Endodermal cell (in vitro differentiated cells): ENCODE measurements around the gene C10orf67. TPM values are rescaled to one million over a fixed set of nuclear protein-coding genes. Genes with fewer than 3 reads are reported as not detected.
"Not testable (repeated sequence)": the region's sequence is repeated elsewhere in the genome, so short reads cannot be mapped to it uniquely, and the experiment has no call there.

Experiments
- DNase-seq: peaks from one replicate; pipeline ENCODE4 v3.0.0-alpha.2; 2017
- H3K27ac ChIP-seq: 2 replicates; pipeline ENCODE4 v1.5.1; 2013; ENCODE audit warnings: mild to moderate bottlenecking, low read depth, low read length, moderate library complexity
- H3K27me3 ChIP-seq: 2 replicates; pipeline ENCODE4 v1.6.1; 2013; ENCODE audit warnings: mild to moderate bottlenecking, low read length, moderate library complexity; ENCODE audit not compliant: insufficient read depth, control insufficient read depth, poor library complexity, severe bottlenecking
- H3K36me3 ChIP-seq: 2 replicates; pipeline ENCODE4 v1.7.0; 2013; ENCODE audit warnings: mild to moderate bottlenecking, low read length, moderate library complexity; ENCODE audit not compliant: control insufficient read depth, insufficient read depth
- H3K4me1 ChIP-seq: one replicate; pipeline ENCODE4 v1.7.0; 2013; ENCODE audit warnings: low read length; ENCODE audit not compliant: control insufficient read depth, insufficient read depth
- H3K4me3 ChIP-seq: 2 replicates; pipeline ENCODE4 v1.5.1; 2013; ENCODE audit warnings: mild to moderate bottlenecking, low read length, moderate library complexity
- H3K9ac ChIP-seq: 2 replicates; pipeline ENCODE4 v1.6.1; 2013; ENCODE audit warnings: mild to moderate bottlenecking, low read length, moderate library complexity; ENCODE audit not compliant: poor library complexity, severe bottlenecking; ENCODE audit errors: extremely low read depth
- H3K9me3 ChIP-seq: 2 replicates; pipeline ENCODE4 v1.6.1; 2013; ENCODE audit warnings: mild to moderate bottlenecking, low read length, moderate library complexity; ENCODE audit not compliant: control insufficient read depth
- H3K27ac Mint-ChIP-seq: 2 replicates; pipeline ENCODE4 v1.8.0; 2020; ENCODE audit warnings: mixed read lengths
- H3K27me3 Mint-ChIP-seq: 2 replicates; pipeline ENCODE4 v1.8.0; 2021; ENCODE audit warnings: mild to moderate bottlenecking, mixed read lengths; ENCODE audit not compliant: insufficient read depth
- H3K36me3 Mint-ChIP-seq: 2 replicates; pipeline ENCODE4 v1.8.0; 2020; ENCODE audit warnings: low read depth, mixed read lengths
- H3K4me1 Mint-ChIP-seq: 2 replicates; pipeline ENCODE4 v1.8.0; 2020; ENCODE audit warnings: mixed read lengths
- H3K4me3 Mint-ChIP-seq: 2 replicates; pipeline ENCODE4 v1.8.0; 2020; ENCODE audit warnings: mild to moderate bottlenecking, moderate library complexity, mixed read lengths
- H3K9me3 Mint-ChIP-seq: 2 replicates; pipeline ENCODE4 v1.8.0; 2020; ENCODE audit warnings: mild to moderate bottlenecking, mixed read lengths
- WGBS, 2 experiments: methylation state at CpG; one replicate each; pipeline versions ENCODE4 v1.1.5 to v1.1.7; 2013; ENCODE audit warnings: missing lambda C conversion rate in 2 of 2, mixed read lengths in 1 of 2; ENCODE audit not compliant: insufficient coverage in 1 of 2, insufficient read length in 1 of 2; 5-methylcytosine and 5-hydroxymethylcytosine counted together
- total RNA-seq, 2 donors: library from RNA; stranded (reverse); fragmentation: NEBNext Ultra II Directional in 1 of 2; extraction: Animal tissue kit (Norgen Biotek cat#: 25700) in 1 of 2; gene quantifications; 2 replicates in 1 of 2; 3 replicates in 1 of 2; pipeline ENCODE4 v1.2.1, GENCODE V29; 2021
- TF ChIP-seq, protein P1 (sequence below): fragments of 200-600 bp; sonication (generic); conservative IDR thresholded peaks from 2 replicates; pipeline ENCODE4 v1.5.0; 2021; ENCODE audit warnings: antibody characterized with exemption, mild to moderate bottlenecking

C10orf67 gene
- total RNA-seq, 2 donors from 2014 or later: not detected

- DNase-seq: no peak
- no peaks in the 10 kb centered on the region for H3K27me3 ChIP-seq
- H3K27ac ChIP-seq: no peak overlapping the region
- Mint-ChIP-seq H3K27me3 (peaks cover 2% of the 10 kb centered on the region), H3K27ac (no peak overlapping the region), H3K9me3 (no peaks in the 10 kb centered on the region), H3K4me3 (no peak overlapping the region), H3K36me3 (no peaks in the 10 kb centered on the region), H3K4me1 (no peaks in the 10 kb centered on the region)
- no peaks in the 10 kb centered on the region for H3K36me3 ChIP-seq
- no peaks in the 10 kb centered on the region for H3K4me1 ChIP-seq
- H3K4me3 ChIP-seq: no peak overlapping the region
- 91 to 93% methylated on average over 2 of the region's 3 CpGs for WGBS, 2 experiments
- no peak overlapping the region for H3K9ac ChIP-seq
- no peaks in the 10 kb centered on the region for H3K9me3 ChIP-seq
- TF ChIP-seq, protein P1, sequence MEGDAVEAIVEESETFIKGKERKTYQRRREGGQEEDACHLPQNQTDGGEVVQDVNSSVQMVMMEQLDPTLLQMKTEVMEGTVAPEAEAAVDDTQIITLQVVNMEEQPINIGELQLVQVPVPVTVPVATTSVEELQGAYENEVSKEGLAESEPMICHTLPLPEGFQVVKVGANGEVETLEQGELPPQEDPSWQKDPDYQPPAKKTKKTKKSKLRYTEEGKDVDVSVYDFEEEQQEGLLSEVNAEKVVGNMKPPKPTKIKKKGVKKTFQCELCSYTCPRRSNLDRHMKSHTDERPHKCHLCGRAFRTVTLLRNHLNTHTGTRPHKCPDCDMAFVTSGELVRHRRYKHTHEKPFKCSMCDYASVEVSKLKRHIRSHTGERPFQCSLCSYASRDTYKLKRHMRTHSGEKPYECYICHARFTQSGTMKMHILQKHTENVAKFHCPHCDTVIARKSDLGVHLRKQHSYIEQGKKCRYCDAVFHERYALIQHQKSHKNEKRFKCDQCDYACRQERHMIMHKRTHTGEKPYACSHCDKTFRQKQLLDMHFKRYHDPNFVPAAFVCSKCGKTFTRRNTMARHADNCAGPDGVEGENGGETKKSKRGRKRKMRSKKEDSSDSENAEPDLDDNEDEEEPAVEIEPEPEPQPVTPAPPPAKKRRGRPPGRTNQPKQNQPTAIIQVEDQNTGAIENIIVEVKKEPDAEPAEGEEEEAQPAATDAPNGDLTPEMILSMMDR: no peak
These were observed 25.5 kb upstream of the C10orf67 start for GRCh38 chr10:23370106-23370505.

DNA sequence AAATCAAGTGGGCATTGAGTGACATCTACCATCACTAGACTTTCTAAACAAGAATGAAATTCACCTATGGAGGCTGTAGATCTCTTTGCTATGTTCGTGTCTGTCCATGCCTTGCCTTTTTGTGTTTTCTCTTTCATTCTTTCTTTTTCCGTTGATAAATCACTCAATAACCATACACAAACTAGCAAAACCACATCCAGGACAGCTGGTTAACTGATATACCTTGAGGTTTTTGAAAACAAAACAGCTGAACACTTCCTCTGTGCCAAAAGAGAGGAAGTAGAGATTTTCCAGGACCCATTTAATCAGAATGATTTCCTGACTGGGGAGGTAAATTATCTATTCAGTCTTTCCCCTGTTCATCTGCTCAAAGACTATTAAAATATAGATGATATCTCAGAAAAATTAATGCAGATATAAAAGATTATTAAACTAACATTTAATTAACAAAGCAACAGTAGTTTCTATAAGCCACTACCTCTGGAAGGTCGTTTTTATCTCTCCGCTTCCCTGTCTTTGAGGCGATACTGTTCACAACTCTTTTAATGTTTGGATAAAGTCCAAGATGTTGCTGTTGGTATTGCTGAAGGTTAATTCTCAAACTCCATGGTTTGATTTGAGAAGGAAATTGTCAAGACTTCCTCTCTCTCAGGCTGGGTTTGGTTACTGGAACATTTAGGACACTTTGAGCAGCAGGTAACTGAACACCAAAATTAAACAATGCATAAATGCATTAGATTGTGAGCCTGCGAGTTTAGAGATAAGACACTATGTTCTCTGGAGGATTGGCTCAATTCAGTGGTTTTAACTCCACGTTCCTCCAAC lies 24.4 kb upstream of the C10orf67 start:
- H3K4me3 Mint-ChIP-seq: no peak overlapping the region
- Histone ChIP-seq H3K27me3 (no peaks in the 10 kb centered on the region), H3K9ac (no peak overlapping the region), H3K36me3 (no peaks in the 10 kb centered on the region), H3K9me3 (no peaks in the 10 kb centered on the region), H3K4me3 (no peak overlapping the region), H3K27ac (no peak overlapping the region), H3K4me1 (no peaks in the 10 kb centered on the region)
- DNase-seq: no peak
- TF ChIP-seq, protein P1: no peak
- no peaks in the 10 kb centered on the region for H3K9me3 Mint-ChIP-seq
- H3K27ac Mint-ChIP-seq: no peak overlapping the region
- 87 to 90% methylated on average over 4 to 7 of the region's 7 CpGs for WGBS, 2 experiments
- no peaks in the 10 kb centered on the region for H3K36me3 Mint-ChIP-seq
- H3K4me1 Mint-ChIP-seq: no peaks in the 10 kb centered on the region
- H3K27me3 Mint-ChIP-seq: peaks cover 2% of the 10 kb centered on the region

DNA sequence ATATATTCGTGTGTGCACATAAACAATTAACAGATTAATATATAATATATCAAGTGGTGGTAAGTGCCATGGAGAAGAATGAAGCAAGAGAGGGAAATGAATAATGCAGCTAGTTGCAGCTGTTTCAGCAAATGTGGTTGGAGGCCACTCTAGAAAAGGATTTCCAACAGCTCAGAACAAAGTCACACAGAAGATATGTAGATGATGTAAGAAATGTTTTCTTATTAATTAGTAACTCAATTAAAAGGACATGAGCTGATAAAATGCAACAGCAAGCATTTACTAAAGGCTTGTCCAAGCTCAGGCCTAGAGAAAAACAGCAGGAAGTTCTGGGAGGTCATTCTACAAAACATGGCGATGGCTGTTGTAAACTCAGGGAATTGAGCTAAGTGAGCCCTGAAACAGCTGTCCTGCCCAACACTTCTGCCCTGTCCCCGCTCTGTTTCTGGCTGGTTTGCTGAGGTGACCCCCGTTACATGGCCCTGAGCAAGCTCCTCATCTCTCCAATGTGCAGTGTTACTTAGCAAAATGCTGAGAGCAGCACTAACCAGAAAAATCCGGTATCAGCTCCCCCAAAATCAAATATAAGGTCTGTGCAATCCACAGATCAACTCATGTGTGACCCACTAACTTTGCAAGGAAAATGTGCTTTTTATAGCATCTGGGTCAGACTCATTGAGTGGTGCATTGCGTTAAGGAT lies 23.4 kb upstream of the C10orf67 start:
- Mint-ChIP-seq H3K9me3 (no peaks in the 10 kb centered on the region), H3K4me3 (no peak overlapping the region)

GRCh38 chr10:23365417-23366030 lies 20.9 kb upstream of the C10orf67 start:
- H3K9me3 ChIP-seq, H3K27me3 Mint-ChIP-seq, H3K36me3 ChIP-seq, H3K27ac ChIP-seq, H3K4me1 Mint-ChIP-seq, H3K27me3 ChIP-seq, H3K36me3 Mint-ChIP-seq, H3K27ac Mint-ChIP-seq, H3K9me3 Mint-ChIP-seq, H3K4me1 ChIP-seq, H3K9ac ChIP-seq, DNase-seq, H3K4me3 ChIP-seq, H3K4me3 Mint-ChIP-seq: not testable (repeated sequence)
- 85 to 92% methylated on average over 2 to 4 of the region's 4 CpGs for WGBS, 2 experiments

More for the DNA sequence above, 23.4 kb upstream of the C10orf67 start:
- no peaks in the 10 kb centered on the region for H3K9me3 ChIP-seq
- H3K27me3 ChIP-seq: no peaks in the 10 kb centered on the region
- Mint-ChIP-seq H3K36me3 (no peaks in the 10 kb centered on the region), H3K4me1 (no peaks in the 10 kb centered on the region), H3K27ac (no peak overlapping the region), H3K27me3 (peaks cover 2% of the 10 kb centered on the region)
- TF ChIP-seq, protein P1: no peak
- no peak for DNase-seq
- WGBS, 2 experiments: 89 to 100% methylated on average over 4 to 5 of the region's 6 CpGs
- no peak overlapping the region for H3K27ac ChIP-seq
- H3K4me3 ChIP-seq: no peak overlapping the region
- no peaks in the 10 kb centered on the region for H3K36me3 ChIP-seq
- H3K4me1 ChIP-seq: no peaks in the 10 kb centered on the region
- H3K9ac ChIP-seq: no peak overlapping the region
